Lower lobe of right lung (tissue), 2 donors: ENCODE results near the gene TTC39C. TPM values are rescaled to one million over a fixed set of nuclear protein-coding genes. Genes with fewer than 3 reads are reported as not detected.

Experiments used
- ATAC-seq, 2 donors: fragments of 200-7000 bp; cut with Tn5 transposase; one replicate each; pipeline ENCODE4 v1.9.1; 2020 to 2022; ENCODE audit warnings: mild to moderate bottlenecking in 2 of 2, moderate library complexity in 2 of 2
- DNase-seq: peaks from one replicate; pipeline ENCODE4 v3.0.0-alpha.2; 2020
- H3K27ac ChIP-seq: fragments of 200-600 bp; one replicate; pipeline ENCODE4 v1.8.0; 2022
- H3K27me3 ChIP-seq: fragments of 200-600 bp; one replicate; pipeline ENCODE4 v1.8.0; 2022; ENCODE audit warnings: low read depth
- H3K36me3 ChIP-seq: fragments of 200-600 bp; one replicate; pipeline ENCODE4 v1.8.0; 2022; ENCODE audit warnings: mild to moderate bottlenecking
- H3K4me1 ChIP-seq: fragments of 200-600 bp; one replicate; pipeline ENCODE4 v1.8.0; 2022
- H3K4me3 ChIP-seq: fragments of 200-600 bp; one replicate; pipeline ENCODE4 v1.8.0; 2022; ENCODE audit warnings: mild to moderate bottlenecking
- H3K9me3 ChIP-seq: fragments of 200-600 bp; one replicate; pipeline ENCODE4 v1.8.0; 2022
- intact Hi-C: fragments of 100-400 bp; cut with DNase I; formaldehyde crosslinking; loops from one replicate; pipeline ENCODE4 v1.11.0; 2022
- total RNA-seq: library from RNA; stranded (reverse); fragmentation: NEBNext Ultra II Directional; extraction: Animal tissue kit (Norgen Biotek cat#: 25700); gene quantifications from one replicate; pipeline ENCODE4 v1.2.1, GENCODE V29; 2021
- TF ChIP-seq, protein P1 (sequence below): fragments of 200-600 bp; IDR thresholded peaks from one replicate; pipeline ENCODE4 v1.8.0; 2022; ENCODE audit warnings: antibody characterized with exemption, mild to moderate bottlenecking
- donor health status: DM: no; HTN: yes; CAD: no; lungs with severe emphysema.

The TTC39C gene
- total RNA-seq, 1 donor from 2014 or later = 14.6 TPM

DNA sequence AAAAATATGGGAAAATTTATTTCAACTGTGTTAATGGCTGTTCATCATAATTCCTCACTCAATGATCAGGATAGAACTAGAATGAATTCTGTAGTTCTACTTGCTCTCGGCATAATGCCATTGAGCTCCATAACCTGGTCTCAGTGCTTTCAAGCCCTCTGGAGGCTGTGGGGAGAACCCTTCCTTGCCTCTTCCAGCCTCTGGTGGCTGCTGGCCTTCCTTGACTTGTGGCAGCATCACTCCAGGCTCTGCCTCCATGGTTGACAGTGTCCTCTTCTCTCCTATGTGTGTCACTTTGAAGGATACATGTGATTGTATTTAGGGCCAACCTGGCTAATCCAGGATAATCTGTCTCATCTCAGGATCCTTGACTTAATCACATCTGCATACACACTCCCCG, 97.4 kb downstream of the TTC39C start:
- no peaks in the 10 kb centered on the region for H3K4me1 ChIP-seq
- no peak overlapping the region for H3K4me3 ChIP-seq
- intact Hi-C loops = no loop called here
- H3K36me3 ChIP-seq = no peaks in the 10 kb centered on the region
- no peaks in the 10 kb centered on the region for H3K9me3 ChIP-seq
- no peak for ATAC-seq
- no peaks in the 10 kb centered on the region for H3K27me3 ChIP-seq
- H3K27ac ChIP-seq = no peak overlapping the region
- TF ChIP-seq, protein P1, sequence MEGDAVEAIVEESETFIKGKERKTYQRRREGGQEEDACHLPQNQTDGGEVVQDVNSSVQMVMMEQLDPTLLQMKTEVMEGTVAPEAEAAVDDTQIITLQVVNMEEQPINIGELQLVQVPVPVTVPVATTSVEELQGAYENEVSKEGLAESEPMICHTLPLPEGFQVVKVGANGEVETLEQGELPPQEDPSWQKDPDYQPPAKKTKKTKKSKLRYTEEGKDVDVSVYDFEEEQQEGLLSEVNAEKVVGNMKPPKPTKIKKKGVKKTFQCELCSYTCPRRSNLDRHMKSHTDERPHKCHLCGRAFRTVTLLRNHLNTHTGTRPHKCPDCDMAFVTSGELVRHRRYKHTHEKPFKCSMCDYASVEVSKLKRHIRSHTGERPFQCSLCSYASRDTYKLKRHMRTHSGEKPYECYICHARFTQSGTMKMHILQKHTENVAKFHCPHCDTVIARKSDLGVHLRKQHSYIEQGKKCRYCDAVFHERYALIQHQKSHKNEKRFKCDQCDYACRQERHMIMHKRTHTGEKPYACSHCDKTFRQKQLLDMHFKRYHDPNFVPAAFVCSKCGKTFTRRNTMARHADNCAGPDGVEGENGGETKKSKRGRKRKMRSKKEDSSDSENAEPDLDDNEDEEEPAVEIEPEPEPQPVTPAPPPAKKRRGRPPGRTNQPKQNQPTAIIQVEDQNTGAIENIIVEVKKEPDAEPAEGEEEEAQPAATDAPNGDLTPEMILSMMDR = no peak
- DNase-seq = no peak

DNA sequence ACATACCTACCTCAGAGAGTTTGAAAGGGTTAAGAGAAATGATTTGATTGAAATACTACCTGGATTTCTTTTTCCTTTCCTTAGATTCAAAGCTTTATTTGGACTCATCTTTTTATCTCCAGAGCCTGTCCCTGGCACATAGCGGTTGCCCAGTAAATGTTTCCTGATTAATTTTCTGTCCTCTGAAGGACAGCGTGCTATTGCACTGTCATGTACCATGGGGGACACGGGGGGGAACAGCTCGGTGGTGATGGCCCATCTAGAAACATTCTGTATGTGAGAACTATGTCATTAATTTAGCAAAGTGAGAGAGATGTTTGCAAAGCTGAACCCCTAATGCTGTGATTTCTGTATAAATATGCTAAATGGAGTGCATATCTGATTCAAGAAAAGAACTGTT, 97.9 kb downstream of the TTC39C start:
- no peaks in the 10 kb centered on the region for H3K4me1 ChIP-seq
- H3K4me3 ChIP-seq = no peak overlapping the region
- ATAC-seq (no peak), DNase-seq (no peak)
- no peaks in the 10 kb centered on the region for H3K36me3 ChIP-seq
- no peak overlapping the region for H3K27ac ChIP-seq
- TF ChIP-seq, protein P1 = no peak
- intact Hi-C loops = no loop called here
- no peaks in the 10 kb centered on the region for H3K27me3 ChIP-seq
- H3K9me3 ChIP-seq = no peaks in the 10 kb centered on the region

DNA sequence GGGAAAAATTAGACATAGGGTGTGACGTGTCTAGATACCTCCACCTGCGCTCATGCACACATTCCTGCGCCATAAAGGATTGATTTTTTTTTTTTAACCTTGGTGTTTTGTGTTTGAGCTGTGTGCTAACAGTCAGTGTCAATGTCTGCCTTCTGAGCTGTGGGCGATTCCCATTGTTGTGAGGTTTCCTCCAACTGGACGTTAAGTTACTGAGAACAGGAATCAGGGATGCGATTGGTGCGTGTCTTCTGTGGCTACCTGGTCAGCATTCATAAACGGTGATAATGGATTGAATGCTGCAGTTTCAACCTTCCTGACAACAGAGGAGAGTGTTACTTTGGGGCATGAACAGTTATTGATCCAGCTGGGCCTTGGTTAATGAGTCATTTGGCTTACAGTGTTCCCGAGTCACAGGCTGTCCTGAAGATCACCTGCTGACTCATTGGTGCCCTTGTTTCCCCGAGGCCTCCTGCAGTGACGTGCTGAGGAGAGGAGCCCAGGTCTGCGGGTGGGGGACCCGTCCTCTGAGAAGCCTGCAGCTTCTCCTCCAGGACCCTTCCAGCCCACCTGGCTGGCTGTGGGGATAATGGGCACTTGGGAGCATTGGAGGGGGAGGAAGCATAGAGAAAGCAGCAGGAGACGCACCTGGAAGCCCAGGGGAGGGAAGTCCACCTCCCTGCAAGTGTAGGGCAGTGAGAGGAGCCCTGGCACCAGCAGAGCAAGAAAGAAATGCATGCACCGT, 98.5 kb downstream of the TTC39C start:
- no peaks in the 10 kb centered on the region for H3K27me3 ChIP-seq
- H3K4me1 ChIP-seq = no peaks in the 10 kb centered on the region
- no peak for DNase-seq
- no peak overlapping the region for H3K4me3 ChIP-seq
- H3K9me3 ChIP-seq = no peaks in the 10 kb centered on the region
- no peak for ATAC-seq
- intact Hi-C loops = no loop called here
- H3K36me3 ChIP-seq = no peaks in the 10 kb centered on the region
- TF ChIP-seq, protein P1 = no peak
- H3K27ac ChIP-seq = no peak overlapping the region

DNA sequence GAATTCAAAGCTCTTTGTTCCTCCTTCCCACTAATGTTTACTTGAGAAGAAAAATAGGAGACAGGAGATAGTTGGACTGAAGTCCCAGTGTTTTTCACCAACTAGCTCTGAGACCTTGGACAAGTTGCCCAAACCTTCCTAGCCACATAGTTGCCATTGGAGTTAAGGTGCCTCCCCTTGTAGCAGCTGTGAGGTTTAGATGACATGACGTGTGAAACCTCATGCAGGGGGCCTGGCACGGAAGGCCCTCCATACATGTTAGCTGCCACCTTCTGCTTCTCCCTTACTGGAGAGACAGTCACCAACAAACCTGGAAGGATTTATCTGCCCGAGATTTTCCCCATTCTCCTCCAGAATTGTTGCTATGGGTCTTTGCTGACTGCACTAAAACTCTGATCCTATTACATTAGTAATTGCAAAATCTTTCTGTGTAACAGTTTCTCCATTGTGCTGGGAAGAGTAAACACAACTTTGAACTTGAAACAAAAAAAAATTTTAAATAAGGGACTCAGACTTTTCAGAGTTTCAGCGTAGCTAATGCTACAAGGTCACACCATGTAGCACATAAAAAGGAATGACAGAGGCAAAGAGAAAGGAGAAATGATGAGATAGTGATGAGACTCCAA, 100.5 kb downstream of the TTC39C start:
- DNase-seq = no peak
- intact Hi-C loops = no loop called here
- no peak overlapping the region for H3K27ac ChIP-seq

DNA sequence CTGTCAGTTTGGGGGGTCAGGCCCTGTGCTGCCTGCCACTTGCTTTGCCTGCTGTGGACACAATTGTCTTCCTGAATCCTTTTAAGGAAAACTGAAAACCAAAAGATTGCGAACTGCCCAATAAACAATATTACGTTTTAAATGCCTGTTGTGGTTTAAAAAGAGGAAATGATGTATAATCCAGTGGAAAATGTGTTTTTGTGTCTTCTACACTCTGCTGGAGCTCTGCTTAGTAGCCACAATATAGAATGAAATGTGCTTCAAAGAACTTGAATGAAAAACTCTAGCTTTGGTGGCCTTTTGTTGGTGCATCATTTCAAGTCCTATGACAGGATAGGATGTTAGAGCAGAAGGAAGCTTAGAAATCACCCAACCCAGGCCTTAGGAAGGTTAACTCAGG, 101.1 kb downstream of the TTC39C start:
- TF ChIP-seq, protein P1 = no peak

More for the DNA sequence above, 100.5 kb downstream of the TTC39C start:
- Histone ChIP-seq H3K4me1 (no peaks in the 10 kb centered on the region), H3K36me3 (no peaks in the 10 kb centered on the region), H3K9me3 (no peaks in the 10 kb centered on the region), H3K27me3 (no peaks in the 10 kb centered on the region), H3K4me3 (no peak overlapping the region)
- no peak for ATAC-seq
- TF ChIP-seq, protein P1 = no peak

More for the DNA sequence above, 101.1 kb downstream of the TTC39C start:
- no peak for DNase-seq
- ATAC-seq = no peak
- H3K27me3 ChIP-seq = no peaks in the 10 kb centered on the region
- H3K27ac ChIP-seq = no peak overlapping the region
- no peak overlapping the region for H3K4me3 ChIP-seq
- H3K4me1 ChIP-seq = no peaks in the 10 kb centered on the region
- intact Hi-C loops = no loop called here
- no peaks in the 10 kb centered on the region for H3K36me3 ChIP-seq
- H3K9me3 ChIP-seq = no peaks in the 10 kb centered on the region
